Measurements from ENCODE around the gene ALDH16A1.

ALDH16A1 gene

DNA sequence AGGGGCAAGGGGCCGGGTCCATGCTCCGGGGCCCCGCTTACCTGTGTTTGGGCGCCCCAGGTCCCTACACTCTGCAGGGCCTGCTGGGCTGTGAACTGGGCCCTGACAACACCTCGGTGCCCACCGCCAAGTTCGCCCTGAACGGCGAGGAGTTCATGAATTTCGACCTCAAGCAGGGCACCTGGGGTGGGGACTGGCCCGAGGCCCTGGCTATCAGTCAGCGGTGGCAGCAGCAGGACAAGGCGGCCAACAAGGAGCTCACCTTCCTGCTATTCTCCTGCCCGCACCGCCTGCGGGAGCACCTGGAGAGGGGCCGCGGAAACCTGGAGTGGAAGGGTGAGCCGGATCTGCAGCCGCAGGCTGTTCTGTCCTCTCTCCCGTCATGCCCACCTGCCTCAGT, 61.1 kb downstream of the ALDH16A1 start:
- DNase-seq (ENCODE audit: low read depth) = no peak

- no peak for DNase-seq (ENCODE audit: low read depth)
These were observed 62.7 kb downstream of the ALDH16A1 start for GRCh38 chr19:49515767-49516166.

GRCh38 chr19:49518033-49518432, 65.0 kb downstream of the ALDH16A1 start:
- no peak for DNase-seq (ENCODE audit: low read depth)
